IPS-20b (cell line): ENCODE results near the gene BICRAL.
"Not testable (repeated sequence)": the region's sequence is repeated elsewhere in the genome, so short reads cannot be mapped to it uniquely, and the experiment has no call there.

Experiments used
- H3K27ac ChIP-seq: one replicate; pipeline ENCODE4 v1.5.1; 2013; ENCODE audit warnings: low read length
- H3K27me3 ChIP-seq: 2 replicates; pipeline ENCODE4 v1.6.1; 2013; ENCODE audit warnings: mild to moderate bottlenecking, low read length, inconsistent platforms; ENCODE audit not compliant: insufficient read depth
- H3K36me3 ChIP-seq: 2 replicates; pipeline ENCODE4 v1.6.1; 2013; ENCODE audit warnings: low read depth, mild to moderate bottlenecking, inconsistent platforms, low read length, moderate library complexity; ENCODE audit not compliant: insufficient read depth
- H3K4me1 ChIP-seq: 2 replicates; pipeline ENCODE4 v1.6.1; 2013; ENCODE audit warnings: mild to moderate bottlenecking, control low read depth, inconsistent platforms, low read length, moderate library complexity; ENCODE audit not compliant: insufficient read depth
- H3K4me3 ChIP-seq: 2 replicates; pipeline ENCODE4 v1.5.1; 2013; ENCODE audit warnings: mild to moderate bottlenecking, low read length, inconsistent platforms
- H3K9ac ChIP-seq: 2 replicates; pipeline ENCODE4 v1.6.1; 2013; ENCODE audit warnings: low read depth, mild to moderate bottlenecking, inconsistent platforms, low read length, moderate library complexity
- H3K9me3 ChIP-seq: 2 replicates; pipeline ENCODE4 v1.6.1; 2013; ENCODE audit warnings: mild to moderate bottlenecking, low read depth, low read length, inconsistent platforms; ENCODE audit not compliant: insufficient read depth

The BICRAL gene

GRCh38 chr6:42860481-42860880 lies 78.6 kb downstream of the BICRAL start:
- Histone ChIP-seq H3K9me3 (no peaks in the 10 kb centered on the region), H3K27me3 (no peaks in the 10 kb centered on the region), H3K36me3 (peaks cover 65% of the 10 kb centered on the region), H3K4me3 (no peak overlapping the region), H3K4me1 (no peaks in the 10 kb centered on the region), H3K27ac (no peak overlapping the region), H3K9ac (no peak overlapping the region)

- Histone ChIP-seq H3K4me3 (no peak overlapping the region), H3K9me3 (no peaks in the 10 kb centered on the region), H3K9ac (no peak overlapping the region), H3K36me3 (peaks cover 55% of the 10 kb centered on the region), H3K27me3 (no peaks in the 10 kb centered on the region), H3K27ac (no peak overlapping the region), H3K4me1 (no peaks in the 10 kb centered on the region)
Measured at GRCh38 chr6:42864602-42865001, 82.8 kb downstream of the BICRAL start.

GRCh38 chr6:42870145-42870936 lies 88.5 kb downstream of the BICRAL start:
- Histone ChIP-seq H3K27ac (no peak overlapping the region), H3K9me3 (no peaks in the 10 kb centered on the region), H3K4me1 (no peaks in the 10 kb centered on the region), H3K4me3 (no peak overlapping the region), H3K36me3 (peaks cover 19% of the 10 kb centered on the region), H3K9ac (no peak overlapping the region), H3K27me3 (no peaks in the 10 kb centered on the region)

- Histone ChIP-seq H3K27me3 (no peaks in the 10 kb centered on the region), H3K9ac (no peak overlapping the region), H3K4me3 (no peak overlapping the region), H3K4me1 (no peaks in the 10 kb centered on the region), H3K27ac (no peak overlapping the region), H3K36me3 (peaks cover 13% of the 10 kb centered on the region), H3K9me3 (no peaks in the 10 kb centered on the region)
Measured at GRCh38 chr6:42871711-42872110, 89.9 kb downstream of the BICRAL start.

- no peak overlapping the region; the same call in 1 of the 2 replicates for H3K9ac ChIP-seq
- no peak overlapping the region for H3K4me3 ChIP-seq
- H3K27me3 ChIP-seq = no peaks in the 10 kb centered on the region
- no peak overlapping the region for H3K27ac ChIP-seq
- H3K9me3 ChIP-seq = no peaks in the 10 kb centered on the region
- H3K4me1 ChIP-seq = no peaks in the 10 kb centered on the region
- H3K36me3 ChIP-seq = no peaks in the 10 kb centered on the region
Measured at GRCh38 chr6:42873313-42873712, 91.5 kb downstream of the BICRAL start.

GRCh38 chr6:42877695-42878094 lies 95.8 kb downstream of the BICRAL start:
- Histone ChIP-seq H3K9ac (no peak overlapping the region), H3K9me3 (no peaks in the 10 kb centered on the region), H3K27me3 (no peaks in the 10 kb centered on the region), H3K4me3 (no peak overlapping the region), H3K4me1 (peaks cover 3% of the 10 kb centered on the region; the same call in 1 of the 2 replicates), H3K36me3 (peaks cover 17% of the 10 kb centered on the region), H3K27ac (no peak overlapping the region)

GRCh38 chr6:42879372-42880239 lies 97.8 kb downstream of the BICRAL start, which contains the start of gene RPL7L1:
Gene RPL7L1, plus strand, starts transcription at chr6:42879616. Its CDS starts 295 bp downstream, at chr6:42879911.
- no peaks in the 10 kb centered on the region for H3K9me3 ChIP-seq
- H3K9ac ChIP-seq = peak within 1 kb of the TSS; percentile 98
- H3K27ac ChIP-seq = peak within 1 kb of the TSS; percentile 89
- peak within 1 kb of the TSS; percentile 92 for H3K4me3 ChIP-seq
- peaks cover 3% of the 10 kb centered on the region; the same call in 1 of the 2 replicates for H3K4me1 ChIP-seq
- peaks cover 36% of the 10 kb centered on the region for H3K36me3 ChIP-seq
- no peaks in the 10 kb centered on the region for H3K27me3 ChIP-seq

GRCh38 chr6:42880240-42880817 lies 98.5 kb downstream of the BICRAL start:
- peak overlapping the region; percentile 98 for H3K9ac ChIP-seq
- not testable (repeated sequence) for H3K27me3 ChIP-seq, H3K9me3 ChIP-seq, H3K4me1 ChIP-seq
- H3K27ac ChIP-seq = peak overlapping the region; percentile 89
- H3K4me3 ChIP-seq = peak overlapping the region; percentile 92
- H3K36me3 ChIP-seq = peaks cover 43% of the 10 kb centered on the region

- peak overlapping the region; percentile 92 for H3K4me3 ChIP-seq
- peak overlapping the region; percentile 98; the same call in 1 of the 2 replicates for H3K9ac ChIP-seq
- H3K4me1 ChIP-seq, H3K27me3 ChIP-seq, H3K9me3 ChIP-seq, H3K27ac ChIP-seq: not testable (repeated sequence)
- H3K36me3 ChIP-seq = peaks cover 49% of the 10 kb centered on the region
Measured at GRCh38 chr6:42880871-42881270, 99.0 kb downstream of the BICRAL start.

GRCh38 chr6:42885702-42886101 lies 103.8 kb downstream of the BICRAL start:
- Histone ChIP-seq H3K36me3 (peaks cover 70% of the 10 kb centered on the region), H3K9ac (no peak overlapping the region), H3K27me3 (no peaks in the 10 kb centered on the region), H3K9me3 (no peaks in the 10 kb centered on the region), H3K4me3 (no peak overlapping the region), H3K4me1 (peaks cover 3% of the 10 kb centered on the region; the same call in 1 of the 2 replicates), H3K27ac (no peak overlapping the region)

GRCh38 chr6:42888201-42888600 lies 106.3 kb downstream of the BICRAL start:
- not testable (repeated sequence) for H3K4me3 ChIP-seq, H3K9ac ChIP-seq, H3K27ac ChIP-seq, H3K27me3 ChIP-seq, H3K4me1 ChIP-seq, H3K9me3 ChIP-seq
- peaks cover 49% of the 10 kb centered on the region for H3K36me3 ChIP-seq
